ENCODE data around the gene ZNF219.
A peak's percentile ranks its signal among the peaks of the same experiment; 100 is the strongest.

Gene ZNF219

GRCh38 chr14:21101802-21102413, 3.5 kb upstream of the ZNF219 start:
- no peak for DNase-seq (ENCODE audit: low read depth)

- no peak for DNase-seq (ENCODE audit: low read depth)
These were observed 2.5 kb upstream of the ZNF219 start, which contains the start of gene TMEM253 for GRCh38 chr14:21100931-21101330. Gene TMEM253, plus strand, starts transcription at chr14:21101066. Its CDS starts 278 bp downstream, at chr14:21101344.

- no peak for DNase-seq (ENCODE audit: low read depth)
These were observed 1.1 kb upstream of the ZNF219 start for GRCh38 chr14:21099596-21099985.

- DNase-seq (ENCODE audit: low read depth), result no peak
These were observed 589 bp upstream of the ZNF219 start for GRCh38 chr14:21098892-21099595.

- DNase-seq (ENCODE audit: low read depth), result no peak
These were observed 799 bp downstream of the ZNF219 start for GRCh38 chr14:21097636-21098075.

- DNase-seq (ENCODE audit: low read depth), result no peak
These were observed 1.3 kb downstream of the ZNF219 start for GRCh38 chr14:21096978-21097635.

- DNase-seq (ENCODE audit: low read depth), result no peak
These were observed 2.0 kb downstream of the ZNF219 start for GRCh38 chr14:21096438-21096837.

- no peak for DNase-seq (ENCODE audit: low read depth)
These were observed 2.8 kb downstream of the ZNF219 start for GRCh38 chr14:21095430-21096205.

GRCh38 chr14:21093769-21094681, 4.4 kb downstream of the ZNF219 start:
- no peak for DNase-seq (ENCODE audit: low read depth)

- no peak for DNase-seq (ENCODE audit: low read depth)
These were observed 5.4 kb downstream of the ZNF219 start for GRCh38 chr14:21093018-21093417.

GRCh38 chr14:21092273-21093011, 6.0 kb downstream of the ZNF219 start:
- DNase-seq (ENCODE audit: low read depth), result no peak

- DNase-seq (ENCODE audit: low read depth), result no peak
These were observed 6.6 kb downstream of the ZNF219 start for GRCh38 chr14:21091821-21092272.

- DNase-seq (ENCODE audit: low read depth), result no peak
These were observed 7.4 kb downstream of the ZNF219 start for GRCh38 chr14:21090940-21091663.

- DNase-seq (ENCODE audit: low read depth), result no peak
These were observed 8.1 kb downstream of the ZNF219 start for GRCh38 chr14:21090194-21090939.

GRCh38 chr14:21089877-21090193, 8.6 kb downstream of the ZNF219 start:
- DNase-seq (ENCODE audit: low read depth), result no peak

- no peak for DNase-seq (ENCODE audit: low read depth)
These were observed 9.2 kb downstream of the ZNF219 start for GRCh38 chr14:21089271-21089670.

- DNase-seq (ENCODE audit: low read depth), result no peak
These were observed 9.8 kb downstream of the ZNF219 start for GRCh38 chr14:21088687-21089086.

GRCh38 chr14:21087294-21088091, 11.0 kb downstream of the ZNF219 start:
- peak; percentile 82 for DNase-seq (ENCODE audit: low read depth)

All from GM04503 (cell line).